Left ventricle myocardium inferior (tissue), 1 donor: ENCODE data around the gene ITIH3. TPM values are rescaled to one million over a fixed set of nuclear protein-coding genes. Genes with fewer than 3 reads are reported as not detected.

Experiments used
- DNase-seq: peaks from one replicate; pipeline ENCODE4 v3.0.0-alpha.2; 2020
- H3K27ac ChIP-seq: fragments of 200-600 bp; replicated peaks from 2 replicates; pipeline ENCODE4 v1.8.0; 2021
- H3K27me3 ChIP-seq: fragments of 200-600 bp; 2 replicates; pipeline ENCODE4 v1.8.0; 2021; ENCODE audit warnings: low read depth
- H3K36me3 ChIP-seq: fragments of 200-600 bp; 2 replicates; pipeline ENCODE4 v1.8.0; 2021
- H3K4me1 ChIP-seq: fragments of 200-600 bp; 2 replicates; pipeline ENCODE4 v1.8.0; 2021
- H3K4me3 ChIP-seq: fragments of 200-600 bp; 2 replicates; pipeline ENCODE4 v1.8.0; 2021; ENCODE audit warnings: mild to moderate bottlenecking, moderate library complexity
- H3K9me3 ChIP-seq: fragments of 200-600 bp; replicated peaks from 2 replicates; pipeline ENCODE4 v1.8.0; 2021
- intact Hi-C: fragments of 100-400 bp; cut with micrococcal nuclease; formaldehyde crosslinking; loops from one replicate; pipeline ENCODE4 v1.11.0; 2022
- total RNA-seq: library from RNA; stranded (reverse); fragmentation: NEBNext Ultra II Directional; extraction: Animal tissue kit (Norgen Biotek cat#: 25700); gene quantifications from one replicate; pipeline ENCODE4 v1.2.1, GENCODE V29; 2021
- TF ChIP-seq, protein P1 (sequence below): fragments of 200-600 bp; IDR thresholded peaks from 2 replicates; pipeline ENCODE4 v1.8.0; 2021; ENCODE audit warnings: antibody characterized with exemption, mild to moderate bottlenecking, borderline replicate concordance
- donor health status: DM: no; HTN: yes; CAD: no; lungs with severe emphysema.

Gene ITIH3
- total RNA-seq, 1 donor from 2014 or later = 0.55 TPM

DNA sequence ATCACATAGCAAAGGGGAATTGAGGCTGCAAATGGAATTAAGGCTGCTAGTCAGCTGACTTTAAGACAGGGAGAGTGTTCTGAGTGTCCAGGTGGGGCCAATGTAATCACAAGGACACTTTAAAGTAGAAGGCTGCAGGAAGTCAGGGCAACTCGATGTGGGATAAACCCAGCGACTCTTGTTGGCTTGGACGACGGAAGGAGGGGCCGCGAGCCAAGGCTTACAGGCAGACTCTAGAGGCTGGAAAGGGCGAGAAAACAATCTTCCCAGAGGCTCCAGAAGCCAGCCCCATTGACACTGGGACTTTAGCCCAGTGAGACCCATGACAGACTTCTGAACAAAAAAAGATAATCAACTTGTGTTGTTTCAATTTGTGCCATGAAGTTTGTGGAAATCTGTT, 53.1 kb downstream of the ITIH3 start:
- intact Hi-C loops = no loop called here
- Histone ChIP-seq H3K4me1 (peaks cover 36% of the 10 kb centered on the region), H3K4me3 (no peak overlapping the region), H3K27ac (peak overlapping the region; percentile 86), H3K27me3 (no peaks in the 10 kb centered on the region), H3K9me3 (no peaks in the 10 kb centered on the region), H3K36me3 (peaks cover 52% of the 10 kb centered on the region)
- no peak for DNase-seq
- TF ChIP-seq, protein P1, sequence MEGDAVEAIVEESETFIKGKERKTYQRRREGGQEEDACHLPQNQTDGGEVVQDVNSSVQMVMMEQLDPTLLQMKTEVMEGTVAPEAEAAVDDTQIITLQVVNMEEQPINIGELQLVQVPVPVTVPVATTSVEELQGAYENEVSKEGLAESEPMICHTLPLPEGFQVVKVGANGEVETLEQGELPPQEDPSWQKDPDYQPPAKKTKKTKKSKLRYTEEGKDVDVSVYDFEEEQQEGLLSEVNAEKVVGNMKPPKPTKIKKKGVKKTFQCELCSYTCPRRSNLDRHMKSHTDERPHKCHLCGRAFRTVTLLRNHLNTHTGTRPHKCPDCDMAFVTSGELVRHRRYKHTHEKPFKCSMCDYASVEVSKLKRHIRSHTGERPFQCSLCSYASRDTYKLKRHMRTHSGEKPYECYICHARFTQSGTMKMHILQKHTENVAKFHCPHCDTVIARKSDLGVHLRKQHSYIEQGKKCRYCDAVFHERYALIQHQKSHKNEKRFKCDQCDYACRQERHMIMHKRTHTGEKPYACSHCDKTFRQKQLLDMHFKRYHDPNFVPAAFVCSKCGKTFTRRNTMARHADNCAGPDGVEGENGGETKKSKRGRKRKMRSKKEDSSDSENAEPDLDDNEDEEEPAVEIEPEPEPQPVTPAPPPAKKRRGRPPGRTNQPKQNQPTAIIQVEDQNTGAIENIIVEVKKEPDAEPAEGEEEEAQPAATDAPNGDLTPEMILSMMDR = no peak

DNA sequence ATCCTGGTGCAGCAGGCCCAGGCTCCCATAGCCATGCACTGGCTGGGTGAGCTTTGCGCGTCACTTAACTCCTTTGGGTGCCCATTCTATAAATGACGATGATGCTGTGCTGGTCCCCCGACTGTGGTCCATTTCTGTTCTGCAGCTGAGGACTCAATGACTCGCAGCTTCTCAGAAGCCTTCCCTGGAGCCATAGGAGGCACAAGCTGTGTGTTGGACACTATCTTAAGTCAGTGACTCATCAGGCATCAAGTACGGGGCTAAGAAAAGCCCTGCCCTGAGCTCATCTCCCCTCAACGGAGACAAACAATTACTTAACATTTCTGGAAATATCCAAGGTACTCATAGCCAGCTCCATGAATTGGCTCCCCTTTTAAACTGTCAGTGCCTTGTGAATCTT, 54.0 kb downstream of the ITIH3 start:
- Histone ChIP-seq H3K36me3 (peaks cover 55% of the 10 kb centered on the region), H3K27me3 (no peaks in the 10 kb centered on the region), H3K4me3 (no peak overlapping the region), H3K27ac (peak overlapping the region; percentile 5), H3K9me3 (no peaks in the 10 kb centered on the region), H3K4me1 (peaks cover 28% of the 10 kb centered on the region)
- TF ChIP-seq, protein P1 = no peak
- no peak for DNase-seq
- intact Hi-C loops = no loop called here

GRCh38 chr3:52849656-52850055, 55.1 kb downstream of the ITIH3 start:
- Histone ChIP-seq H3K27ac (no peak overlapping the region), H3K36me3 (peaks cover 64% of the 10 kb centered on the region), H3K27me3 (no peaks in the 10 kb centered on the region), H3K4me1 (peaks cover 18% of the 10 kb centered on the region), H3K4me3 (no peak overlapping the region), H3K9me3 (no peaks in the 10 kb centered on the region)
- DNase-seq = no peak
- TF ChIP-seq, protein P1 = no peak
- intact Hi-C loops = no loop called here

- H3K36me3 ChIP-seq = peaks cover 68% of the 10 kb centered on the region
- DNase-seq = no peak
Observed at GRCh38 chr3:52851348-52851747, 56.8 kb downstream of the ITIH3 start.

GRCh38 chr3:52852419-52852818, 57.8 kb downstream of the ITIH3 start:
- no peak for DNase-seq
- H3K9me3 ChIP-seq = no peaks in the 10 kb centered on the region
- peaks cover 63% of the 10 kb centered on the region for H3K36me3 ChIP-seq
- TF ChIP-seq, protein P1 = no peak
- no peak overlapping the region for H3K27ac ChIP-seq
- H3K27me3 ChIP-seq = no peaks in the 10 kb centered on the region
- peaks cover 7% of the 10 kb centered on the region for H3K4me1 ChIP-seq
- intact Hi-C loops = no loop called here
- H3K4me3 ChIP-seq = no peak overlapping the region

More at GRCh38 chr3:52851348-52851747, 56.8 kb downstream of the ITIH3 start:
- no peaks in the 10 kb centered on the region for H3K27me3 ChIP-seq
- intact Hi-C loops = no loop called here
- no peak overlapping the region for H3K27ac ChIP-seq
- peaks cover 3% of the 10 kb centered on the region for H3K4me1 ChIP-seq
- H3K4me3 ChIP-seq = no peak overlapping the region
- no peaks in the 10 kb centered on the region for H3K9me3 ChIP-seq
- TF ChIP-seq, protein P1 = peak; percentile 62
